Prostate gland (tissue), 2 donors: Measurements from ENCODE around the gene ELFN1.

Experiments
- CTCF ChIP-seq, 4 experiments: fragments of 200-600 bp in 2 of 4; fragments of 450-650 bp in 2 of 4; sonication (generic) in 2 of 4; IDR thresholded peaks; 1 replicate in 3 of 4; 2 replicates in 1 of 4; pipeline ENCODE4 v1.5.1; 2016 to 2019; ENCODE audit warnings: antibody characterized with exemption in 4 of 4, mild to moderate bottlenecking in 2 of 4, moderate library complexity in 2 of 4
- POLR2A ChIP-seq: fragments of 450-650 bp; IDR thresholded peaks from one replicate; pipeline ENCODE4 v1.6.1; 2016; ENCODE audit warnings: antibody characterized with exemption, mild to moderate bottlenecking
- POLR2AphosphoS5 ChIP-seq: sonication (generic); formaldehyde crosslinking; IDR thresholded peaks from one replicate; pipeline ENCODE4 v1.6.1; 2017; ENCODE audit warnings: antibody characterized with exemption

GRCh38 chr7:1665549-1666316 is 4.3 kb upstream of the ELFN1 start:
- TF ChIP-seq CTCF (IDR thresholded peaks at IDR 0.05) (no peak), POLR2AphosphoS5 (no peak), POLR2A (no peak)
